HepG2 (cell line): ENCODE results near the gene ZNF32. TPM values are rescaled to one million over a fixed set of nuclear protein-coding genes. Genes with fewer than 3 reads are reported as not detected.

ENCODE experiments used
- ATAC-seq: fragments of 200-7000 bp; cut with Tn5 transposase; 3 replicates; pipeline ENCODE4 v1.9.1; 2020; ENCODE audit warnings: mild to moderate bottlenecking, moderate library complexity
- BruUV-seq: library from RNA; stranded (reverse); fragments of 400-500 nt; replicated peaks from 2 replicates; lab custom pipeline; 2021; lab: Mats Ljungman, UMichigan
- CTCF ChIA-PET: fragments of 300-600 bp; formaldehyde crosslinking; extraction: SDS; loops from one replicate; lab custom pipeline; 2021; ENCODE audit warnings: low total read pairs, inconsistent platforms, low intra/inter-chr PET ratio; lab: Yijun Ruan, JAX
- POLR2A ChIA-PET: fragments of 350-600 bp; sonication (Branson Sonifier 250); formaldehyde crosslinking; loops from one replicate; lab custom pipeline; 2020; ENCODE audit warnings: antibody characterized with exemption, inconsistent platforms; lab: Yijun Ruan, JAX
- DNase-seq: peaks from one replicate; pipeline ENCODE4 v3.0.0-alpha.2; 2015; ENCODE audit warnings: low spot score
- FAIRE-seq: peaks from 3 replicates; lab custom pipeline; 2011; peaks lifted over from hg19 to GRCh38; lab: Jason Lieb, UNC
- H2AFZ ChIP-seq: one replicate; pipeline ENCODE4 v1.6.1; 2011; ENCODE audit warnings: low read length, inconsistent platforms
- H3K27ac ChIP-seq: fragments of 300-600 bp; 3 replicates; pipeline ENCODE4 v1.8.0; 2011; ENCODE audit warnings: mixed run types, mild to moderate bottlenecking, mixed read lengths, low read length, inconsistent platforms; ENCODE audit not compliant: insufficient read depth; ENCODE audit errors: extremely low read length
- H3K27me3 ChIP-seq, 2 experiments: fragments of 200-600 bp in 1 of 2; 2 replicates in 1 of 2; 3 replicates in 1 of 2; pipeline versions ENCODE4 v1.6.0 to v1.8.0; 2011; ENCODE audit warnings: low read length in 2 of 2, mild to moderate bottlenecking in 2 of 2, moderate library complexity in 2 of 2, inconsistent platforms in 1 of 2; ENCODE audit not compliant: insufficient read depth in 2 of 2, control insufficient read depth in 1 of 2
- H3K36me3 ChIP-seq, 2 experiments: fragments of 200-600 bp in 1 of 2; replicated peaks in 1 of 2; 2 replicates in 1 of 2; 3 replicates in 1 of 2; pipeline versions ENCODE4 v1.5.1 to v1.8.0; 2011; ENCODE audit warnings: low read length in 2 of 2, inconsistent platforms in 1 of 2; ENCODE audit not compliant: insufficient read depth in 2 of 2, control insufficient read depth in 1 of 2
- H3K4me1 ChIP-seq: 2 replicates; pipeline ENCODE4 v1.5.1; 2012; ENCODE audit warnings: low read length, inconsistent platforms; ENCODE audit not compliant: insufficient read depth
- H3K4me2 ChIP-seq: 2 replicates; pipeline ENCODE4 v1.6.0; 2011; ENCODE audit warnings: low read depth, low read length, inconsistent platforms
- H3K4me3 ChIP-seq, 3 experiments: fragments of 200-600 bp in 1 of 3; sonication (generic), shearing (Covaris generic) in 1 of 3; replicated peaks in 1 of 3; 2 replicates each; pipeline ENCODE4 v1.5.1; 2011 to 2016; ENCODE audit warnings: low read length in 3 of 3, inconsistent platforms in 2 of 3, low read depth in 2 of 3, mild to moderate bottlenecking in 2 of 3, control low read depth in 1 of 3, mixed read lengths in 1 of 3; ENCODE audit not compliant: insufficient read depth in 1 of 3
- H3K79me2 ChIP-seq: one replicate; pipeline ENCODE4 v1.6.1; 2011; ENCODE audit warnings: low read length, inconsistent platforms; ENCODE audit not compliant: insufficient read depth
- H3K9ac ChIP-seq: 2 replicates; pipeline ENCODE4 v1.6.0; 2011; ENCODE audit warnings: mild to moderate bottlenecking, low read depth, low read length, inconsistent platforms; ENCODE audit not compliant: insufficient read depth
- H3K9me3 ChIP-seq: 2 replicates; pipeline ENCODE4 v1.5.1; 2012; ENCODE audit warnings: mild to moderate bottlenecking, low read length
- H4K20me1 ChIP-seq: 2 replicates; pipeline ENCODE4 v1.6.0; 2011; ENCODE audit warnings: inconsistent platforms, mild to moderate bottlenecking, low read length, moderate library complexity; ENCODE audit not compliant: insufficient read depth
- ARID2 ChIP-seq: sonication (generic); formaldehyde crosslinking; IDR thresholded peaks from 2 replicates; pipeline ENCODE4 v1.8.1; 2022; ENCODE audit warnings: mild to moderate bottlenecking, missing genetic modification reagents, borderline replicate concordance
- IRX3 ChIP-seq: sonication (generic); formaldehyde crosslinking; IDR thresholded peaks from 2 replicates; pipeline ENCODE4 v1.8.1; 2023; ENCODE audit warnings: mild to moderate bottlenecking, low read depth, missing genetic modification reagents, borderline replicate concordance
- PRDM15 ChIP-seq: sonication (generic); formaldehyde crosslinking; IDR thresholded peaks from 2 replicates; pipeline ENCODE4 v1.4.0; 2020; ENCODE audit warnings: missing genetic modification reagents
- SMARCE1 ChIP-seq: fragments of 450-650 bp; IDR thresholded peaks from 2 replicates; pipeline ENCODE4 v1.6.1; 2017; ENCODE audit warnings: borderline replicate concordance
- ZBTB20 ChIP-seq: sonication (generic); formaldehyde crosslinking; IDR thresholded peaks from 2 replicates; pipeline ENCODE4 v1.8.1; 2023; ENCODE audit warnings: missing genetic modification reagents, low read depth, mild to moderate bottlenecking, borderline replicate concordance
- ZNF3 ChIP-seq: IDR thresholded peaks from 2 replicates; pipeline ENCODE4 v1.7.0; 2017; ENCODE audit warnings: inconsistent platforms
- ZNF343 ChIP-seq: sonication (generic); formaldehyde crosslinking; IDR thresholded peaks from 2 replicates; pipeline ENCODE4 v1.4.0; 2020; ENCODE audit warnings: mild to moderate bottlenecking, missing genetic modification reagents
- ZNF891 ChIP-seq: sonication (generic); formaldehyde crosslinking; IDR thresholded peaks from 2 replicates; pipeline ENCODE4 v1.5.0; 2020; ENCODE audit warnings: mild to moderate bottlenecking, missing genetic modification reagents
- whole genome bisulfite sequencing: methylation state at CpG from one replicate; pipeline ENCODE4 v1.1.6; 2017; ENCODE audit warnings: low lambda C conversion rate; 5-methylcytosine and 5-hydroxymethylcytosine counted together
- in situ Hi-C: cut with HindIII; loops from 2 replicates; pipeline ENCODE4 v1.10.0; 2017; ENCODE audit warnings: low pct_unique_long_range_greater_than_20kb; ENCODE audit not compliant: extremely low pct_ligation_motif_present
- intact Hi-C: fragments of 100-400 bp; cut with micrococcal nuclease; formaldehyde crosslinking; loops from one replicate; pipeline ENCODE4 v1.10.0; 2022; ENCODE audit not compliant: unreplicated experiment
- polyA plus RNA-seq, 8 experiments: library from polyadenylated mRNA; depleted of rRNA in 3 of 8; stranded (reverse) in 7 of 8; unstranded in 1 of 8; fragments of >200 nt; fragmentation: Illumina TruSeq in 4 of 8; extraction: Trizol in 4 of 8; gene quantifications; 2 replicates each; pipeline versions ENCODE4 v1.2.1 to v1.2.3, GENCODE V29; 2011 to 2016; ENCODE audit warnings: low read depth in 4 of 8, missing spikeins in 1 of 8, mixed read lengths in 1 of 8; ENCODE audit not compliant: insufficient read depth in 1 of 8
- total RNA-seq, 5 experiments: library from RNA; depleted of rRNA; stranded (reverse); fragments of >200 nt; fragmentation: Illumina TruSeq; extraction: Trizol; gene quantifications; 2 replicates each; pipeline ENCODE4 v1.2.3, GENCODE V29; 2016; ENCODE audit warnings: low read depth in 1 of 5
- TF ChIP-seq, protein P1 (sequence below): sonication (generic); formaldehyde crosslinking; IDR thresholded peaks from 2 replicates; pipeline ENCODE4 v1.5.1; 2020; ENCODE audit warnings: mild to moderate bottlenecking, moderate library complexity, missing genetic modification reagents
- TF ChIP-seq, protein P2 (sequence below): sonication (generic); formaldehyde crosslinking; IDR thresholded peaks from 2 replicates; pipeline ENCODE4 v1.5.1; 2020; ENCODE audit warnings: missing genetic modification reagents, mild to moderate bottlenecking, borderline replicate concordance
- TF ChIP-seq, protein P3 (sequence below): sonication (generic); formaldehyde crosslinking; IDR thresholded peaks from 2 replicates; pipeline ENCODE4 v1.4.0; 2020; ENCODE audit warnings: missing genetic modification reagents
- TF ChIP-seq, protein P4 (sequence below): sonication (generic); formaldehyde crosslinking; IDR thresholded peaks from 2 replicates; pipeline ENCODE4 v1.4.0; 2020; ENCODE audit warnings: mild to moderate bottlenecking, low read depth, missing genetic modification reagents

Gene ZNF32
- total and polyA plus RNA-seq, 2 of the 13 experiments (the other 11 are each of a cell fraction or from before 2014, with no cell fraction given): 12.5 to 16.9 TPM

GRCh38 chr10:43653746-43654145 is 5.1 kb upstream of the ZNF32 start:
- Histone ChIP-seq H3K9me3 (no peaks in the 10 kb centered on the region), H3K4me2 (no peak overlapping the region), H3K4me3 (no peak overlapping the region), H2AFZ (no peak overlapping the region), H3K27ac (no peak overlapping the region), H3K4me1 (peaks cover 20% of the 10 kb centered on the region), H4K20me1 (no peaks in the 10 kb centered on the region), H3K27me3 (peaks cover 3 to 8% of the 10 kb centered on the region in 2 experiments; a peak in 3 of 5 replicates), H3K79me2 (no peaks in the 10 kb centered on the region), H3K36me3 (no peaks in the 10 kb centered on the region), H3K9ac (no peak overlapping the region)
- BruUV-seq: no TSS peak
- intact Hi-C loops: no loop called here
- CTCF ChIA-PET: no interaction called here
- DNase-seq (no peak), ATAC-seq (no peak), FAIRE-seq (no peak)
- no peak for TF ChIP-seq ZNF3 (CRISPR knock-in tag)
- TF ChIP-seq, protein P1, sequence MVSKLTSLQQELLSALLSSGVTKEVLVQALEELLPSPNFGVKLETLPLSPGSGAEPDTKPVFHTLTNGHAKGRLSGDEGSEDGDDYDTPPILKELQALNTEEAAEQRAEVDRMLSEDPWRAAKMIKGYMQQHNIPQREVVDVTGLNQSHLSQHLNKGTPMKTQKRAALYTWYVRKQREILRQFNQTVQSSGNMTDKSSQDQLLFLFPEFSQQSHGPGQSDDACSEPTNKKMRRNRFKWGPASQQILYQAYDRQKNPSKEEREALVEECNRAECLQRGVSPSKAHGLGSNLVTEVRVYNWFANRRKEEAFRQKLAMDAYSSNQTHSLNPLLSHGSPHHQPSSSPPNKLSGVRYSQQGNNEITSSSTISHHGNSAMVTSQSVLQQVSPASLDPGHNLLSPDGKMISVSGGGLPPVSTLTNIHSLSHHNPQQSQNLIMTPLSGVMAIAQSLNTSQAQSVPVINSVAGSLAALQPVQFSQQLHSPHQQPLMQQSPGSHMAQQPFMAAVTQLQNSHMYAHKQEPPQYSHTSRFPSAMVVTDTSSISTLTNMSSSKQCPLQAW: no peak
- no peak for TF ChIP-seq ZNF891 (CRISPR knock-in tag)
- TF ChIP-seq SMARCE1: no peak
- TF ChIP-seq, protein P2, sequence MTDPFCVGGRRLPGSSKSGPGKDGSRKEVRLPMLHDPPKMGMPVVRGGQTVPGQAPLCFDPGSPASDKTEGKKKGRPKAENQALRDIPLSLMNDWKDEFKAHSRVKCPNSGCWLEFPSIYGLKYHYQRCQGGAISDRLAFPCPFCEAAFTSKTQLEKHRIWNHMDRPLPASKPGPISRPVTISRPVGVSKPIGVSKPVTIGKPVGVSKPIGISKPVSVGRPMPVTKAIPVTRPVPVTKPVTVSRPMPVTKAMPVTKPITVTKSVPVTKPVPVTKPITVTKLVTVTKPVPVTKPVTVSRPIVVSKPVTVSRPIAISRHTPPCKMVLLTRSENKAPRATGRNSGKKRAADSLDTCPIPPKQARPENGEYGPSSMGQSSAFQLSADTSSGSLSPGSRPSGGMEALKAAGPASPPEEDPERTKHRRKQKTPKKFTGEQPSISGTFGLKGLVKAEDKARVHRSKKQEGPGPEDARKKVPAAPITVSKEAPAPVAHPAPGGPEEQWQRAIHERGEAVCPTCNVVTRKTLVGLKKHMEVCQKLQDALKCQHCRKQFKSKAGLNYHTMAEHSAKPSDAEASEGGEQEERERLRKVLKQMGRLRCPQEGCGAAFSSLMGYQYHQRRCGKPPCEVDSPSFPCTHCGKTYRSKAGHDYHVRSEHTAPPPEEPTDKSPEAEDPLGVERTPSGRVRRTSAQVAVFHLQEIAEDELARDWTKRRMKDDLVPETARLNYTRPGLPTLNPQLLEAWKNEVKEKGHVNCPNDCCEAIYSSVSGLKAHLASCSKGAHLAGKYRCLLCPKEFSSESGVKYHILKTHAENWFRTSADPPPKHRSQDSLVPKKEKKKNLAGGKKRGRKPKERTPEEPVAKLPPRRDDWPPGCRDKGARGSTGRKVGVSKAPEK (CRISPR knock-in tag): no peak
- TF ChIP-seq ARID2: no peak
- TF ChIP-seq ZBTB20: no peak
- TF ChIP-seq PRDM15 (CRISPR knock-in tag): no peak
- TF ChIP-seq, protein P3, sequence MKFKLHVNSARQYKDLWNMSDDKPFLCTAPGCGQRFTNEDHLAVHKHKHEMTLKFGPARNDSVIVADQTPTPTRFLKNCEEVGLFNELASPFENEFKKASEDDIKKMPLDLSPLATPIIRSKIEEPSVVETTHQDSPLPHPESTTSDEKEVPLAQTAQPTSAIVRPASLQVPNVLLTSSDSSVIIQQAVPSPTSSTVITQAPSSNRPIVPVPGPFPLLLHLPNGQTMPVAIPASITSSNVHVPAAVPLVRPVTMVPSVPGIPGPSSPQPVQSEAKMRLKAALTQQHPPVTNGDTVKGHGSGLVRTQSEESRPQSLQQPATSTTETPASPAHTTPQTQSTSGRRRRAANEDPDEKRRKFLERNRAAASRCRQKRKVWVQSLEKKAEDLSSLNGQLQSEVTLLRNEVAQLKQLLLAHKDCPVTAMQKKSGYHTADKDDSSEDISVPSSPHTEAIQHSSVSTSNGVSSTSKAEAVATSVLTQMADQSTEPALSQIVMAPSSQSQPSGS (CRISPR knock-in tag): no peak
- TF ChIP-seq IRX3 (CRISPR knock-in tag): no peak
- TF ChIP-seq, protein P4, sequence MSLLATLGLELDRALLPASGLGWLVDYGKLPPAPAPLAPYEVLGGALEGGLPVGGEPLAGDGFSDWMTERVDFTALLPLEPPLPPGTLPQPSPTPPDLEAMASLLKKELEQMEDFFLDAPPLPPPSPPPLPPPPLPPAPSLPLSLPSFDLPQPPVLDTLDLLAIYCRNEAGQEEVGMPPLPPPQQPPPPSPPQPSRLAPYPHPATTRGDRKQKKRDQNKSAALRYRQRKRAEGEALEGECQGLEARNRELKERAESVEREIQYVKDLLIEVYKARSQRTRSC: no peak
- no peak for TF ChIP-seq ZNF343 (CRISPR knock-in tag)
- in situ Hi-C loops: no loop called here
- POLR2A ChIA-PET: no interaction called here
- 61% methylated on average over 2 of the region's 2 CpGs for WGBS
